CD4-positive, alpha-beta memory T cell (primary cell): ENCODE data around the gene CREB1. TPM values are rescaled to one million over a fixed set of nuclear protein-coding genes. Genes with fewer than 3 reads are reported as not detected.
A peak's percentile ranks its signal among the peaks of the same experiment; 100 is the strongest.

Experiments
- CTCF ChIA-PET: fragments of 350-600 bp; sonication (Branson Sonifier 250); formaldehyde crosslinking; loops from one replicate; lab custom pipeline; 2021; ENCODE audit warnings: inconsistent platforms; ENCODE audit not compliant: partially characterized antibody; lab: Charles Lee
- POLR2A ChIA-PET: fragments of 350-600 bp; sonication (Branson Sonifier 250); formaldehyde crosslinking; loops from one replicate; lab custom pipeline; 2021; ENCODE audit not compliant: partially characterized antibody; lab: Charles Lee
- DNase-seq, 5 donors: peaks; one replicate each; pipeline versions ENCODE4 v3.0.0 to v3.0.0-alpha.2; 2020 to 2022; ENCODE audit warnings: mixed read lengths in 1 of 5
- H3K27ac ChIP-seq: one replicate; pipeline ENCODE4 v1.7.0; 2013; ENCODE audit warnings: low read depth, low read length
- H3K27me3 ChIP-seq: 2 replicates; pipeline ENCODE4 v1.7.0; 2013; ENCODE audit warnings: mild to moderate bottlenecking, low read length, moderate library complexity; ENCODE audit not compliant: insufficient read depth
- H3K36me3 ChIP-seq: 2 replicates; pipeline ENCODE4 v1.7.0; 2013; ENCODE audit warnings: mild to moderate bottlenecking, low read length, moderate library complexity; ENCODE audit not compliant: insufficient read depth
- H3K4me1 ChIP-seq: 2 replicates; pipeline ENCODE4 v1.7.0; 2013; ENCODE audit warnings: mild to moderate bottlenecking, low read length, moderate library complexity; ENCODE audit not compliant: insufficient read depth
- H3K4me3 ChIP-seq, 2 donors: one replicate each; pipeline ENCODE4 v1.7.0; 2013; ENCODE audit warnings: low read length in 2 of 2, mild to moderate bottlenecking in 1 of 2
- H3K9me3 ChIP-seq, 2 donors: one replicate each; pipeline ENCODE4 v1.7.0; 2013; ENCODE audit warnings: low read length in 2 of 2, control low read depth in 1 of 2; ENCODE audit not compliant: control insufficient read depth in 1 of 2
- H3K27ac Mint-ChIP-seq, 7 donors: one replicate each; pipeline ENCODE4 v1.8.0; 2020 to 2021; ENCODE audit warnings: mixed read lengths in 7 of 7, mild to moderate bottlenecking in 6 of 7, inconsistent platforms in 3 of 7, moderate library complexity in 3 of 7
- H3K27me3 Mint-ChIP-seq, 2 donors: one replicate each; pipeline ENCODE4 v1.8.0; 2020 to 2021; ENCODE audit warnings: mixed read lengths in 2 of 2
- H3K36me3 Mint-ChIP-seq, 2 donors: one replicate each; pipeline ENCODE4 v1.8.0; 2020 to 2021; ENCODE audit warnings: mixed read lengths in 2 of 2, inconsistent platforms in 1 of 2, mild to moderate bottlenecking in 1 of 2
- H3K4me1 Mint-ChIP-seq, 4 donors: one replicate each; pipeline ENCODE4 v1.8.0; 2020 to 2021; ENCODE audit warnings: mixed read lengths in 4 of 4, mild to moderate bottlenecking in 1 of 4
- H3K4me3 Mint-ChIP-seq, 8 donors: one replicate each; pipeline ENCODE4 v1.8.0; 2020 to 2021; ENCODE audit warnings: mixed read lengths in 8 of 8, mild to moderate bottlenecking in 7 of 8, moderate library complexity in 6 of 8, inconsistent platforms in 3 of 8
- H3K9me3 Mint-ChIP-seq, 8 donors: one replicate each; pipeline ENCODE4 v1.8.0; 2020 to 2021; ENCODE audit warnings: mixed read lengths in 8 of 8, mild to moderate bottlenecking in 5 of 8, inconsistent platforms in 3 of 8, moderate library complexity in 1 of 8
- intact Hi-C: fragments of 100-400 bp; cut with micrococcal nuclease; formaldehyde crosslinking; loops from one replicate; pipeline ENCODE4 v1.15.1; 2023
- polyA plus RNA-seq, 2 donors: library from polyadenylated mRNA; unstranded; fragments of 300-500 nt; fragmentation: Illumina TruSeq; gene quantifications; one replicate each; pipeline ENCODE4 v1.2.3, GENCODE V29; 2021
- total RNA-seq, 2 experiments: library from RNA; stranded (reverse); gene quantifications; one replicate each; pipeline ENCODE4 v1.2.3, GENCODE V29; 2021

The CREB1 gene
- total and polyA plus RNA-seq, 4 experiments from 2014 or later, result 60.0 to 128 (median 102) TPM

GRCh38 chr2:207546822-207547221, 17.1 kb downstream of the CREB1 start:
- no peaks in the 10 kb centered on the region for H3K27me3 ChIP-seq
- POLR2A ChIA-PET, result interaction anchor here (1.2 to 6.9 kb wide), 2 partner anchors 16 to 79 kb away, joined by 4 to 42 read pairs; partner anchors contain the start of genes CREB1 and METTL21A
- H3K4me3 ChIP-seq, result no peak overlapping the region
- no peaks in the 10 kb centered on the region for H3K9me3 ChIP-seq
- CTCF ChIA-PET, result interaction anchor here (1.1 to 1.3 kb wide), 2 partner anchors 9 to 16 kb away, joined by 3 to 4 read pairs; no protein-coding TSS in a partner anchor
- Mint-ChIP-seq H3K36me3 (peaks cover 13 to 17% of the 10 kb centered on the region in 2 donors), H3K9me3 (no peaks in the 10 kb centered on the region), H3K4me3 (peak overlapping the region in 2 of 8 donors; percentile 4 to 35), H3K4me1 (peaks cover 55 to 83% (median 69%) of the 10 kb centered on the region in 4 donors), H3K27me3 (no peaks in the 10 kb centered on the region), H3K27ac (no peak overlapping the region)
- H3K36me3 ChIP-seq, result no peaks in the 10 kb centered on the region
- no peak for DNase-seq
- H3K27ac ChIP-seq, result no peak overlapping the region
- peaks cover 57% of the 10 kb centered on the region for H3K4me1 ChIP-seq
- intact Hi-C loops, result no loop called here

DNA sequence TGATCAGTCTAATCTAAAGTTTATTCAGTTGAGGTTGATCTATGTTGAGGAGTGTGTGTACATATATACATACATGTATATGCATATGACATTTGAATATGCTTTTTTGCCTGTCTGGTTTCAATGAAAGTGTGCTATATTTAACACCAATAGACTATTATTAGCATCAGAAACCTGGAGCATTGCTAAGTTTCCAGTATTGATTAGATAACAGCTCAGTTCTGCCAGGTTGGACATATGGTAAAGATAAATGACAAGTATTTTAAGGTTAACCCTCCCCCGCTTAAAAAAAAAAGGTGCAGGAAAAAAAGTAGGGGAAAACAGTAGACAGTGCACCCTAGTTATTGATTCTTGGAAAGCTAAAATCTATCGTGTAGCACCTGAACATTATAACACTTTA, 19.4 kb downstream of the CREB1 start:
- Histone ChIP-seq H3K36me3 (no peaks in the 10 kb centered on the region), H3K4me1 (peaks cover 44% of the 10 kb centered on the region), H3K9me3 (no peaks in the 10 kb centered on the region), H3K4me3 (no peak overlapping the region), H3K27ac (no peak overlapping the region), H3K27me3 (no peaks in the 10 kb centered on the region)
- Mint-ChIP-seq H3K9me3 (no peaks in the 10 kb centered on the region), H3K4me3 (no peak overlapping the region), H3K4me1 (peaks cover 48 to 70% (median 59%) of the 10 kb centered on the region in 4 donors), H3K27ac (peak overlapping the region in 5 of 7 donors; percentile 12 to 76 (median 25)), H3K36me3 (peaks cover 16 to 20% of the 10 kb centered on the region in 2 donors), H3K27me3 (no peaks in the 10 kb centered on the region)
- intact Hi-C loops, result no loop called here
- ChIA-PET CTCF (interaction anchor here (1.1 to 1.5 kb wide), 2 partner anchors 40 to 76 kb away, joined by 4 read pairs; partner anchors contain the start of gene METTL21A), POLR2A (interaction anchor here (1.4 to 6.9 kb wide), 2 partner anchors 16 to 19 kb away, joined by 3 to 42 read pairs; partner anchors contain the start of gene CREB1)
- no peak for DNase-seq

DNA sequence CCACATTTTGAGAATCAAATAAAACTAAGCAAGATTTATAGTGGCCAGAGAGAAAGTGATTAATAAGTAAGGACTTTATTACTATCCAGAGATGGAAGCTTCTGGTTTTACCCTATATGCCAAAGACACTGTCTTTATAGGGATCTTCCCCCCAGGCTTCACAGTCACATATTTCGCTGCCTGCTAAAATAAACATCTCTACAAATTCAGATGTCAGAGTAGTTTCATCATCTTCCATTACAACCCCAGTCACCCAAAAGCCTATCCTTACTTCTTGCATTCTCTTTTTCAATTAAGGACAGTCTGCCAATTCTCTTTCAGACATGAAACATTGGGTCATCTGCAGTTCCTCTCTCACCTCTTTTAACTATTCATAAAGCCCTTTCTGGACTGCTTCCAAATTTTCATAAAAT, 28.3 kb downstream of the CREB1 start:
- intact Hi-C loops, result no loop called here
- Mint-ChIP-seq H3K27ac (peak overlapping the region in 2 of 7 donors; percentile 3 to 52), H3K4me3 (no peak overlapping the region), H3K36me3 (peaks cover 50 to 66% of the 10 kb centered on the region in 2 donors), H3K4me1 (peaks cover 21 to 42% (median 29%) of the 10 kb centered on the region in 4 donors), H3K9me3 (no peaks in the 10 kb centered on the region), H3K27me3 (no peaks in the 10 kb centered on the region)
- no peak overlapping the region for H3K4me3 ChIP-seq
- no peak overlapping the region for H3K27ac ChIP-seq
- peaks cover 21% of the 10 kb centered on the region for H3K36me3 ChIP-seq
- H3K27me3 ChIP-seq, result no peaks in the 10 kb centered on the region
- POLR2A ChIA-PET, result no interaction called here
- DNase-seq, result no peak
- no peaks in the 10 kb centered on the region for H3K9me3 ChIP-seq
- CTCF ChIA-PET, result interaction anchor here (1.2 kb wide), 1 partner anchor 48 kb away, joined by 5 read pairs; no protein-coding TSS in a partner anchor
- H3K4me1 ChIP-seq, result peaks cover 3% of the 10 kb centered on the region

DNA sequence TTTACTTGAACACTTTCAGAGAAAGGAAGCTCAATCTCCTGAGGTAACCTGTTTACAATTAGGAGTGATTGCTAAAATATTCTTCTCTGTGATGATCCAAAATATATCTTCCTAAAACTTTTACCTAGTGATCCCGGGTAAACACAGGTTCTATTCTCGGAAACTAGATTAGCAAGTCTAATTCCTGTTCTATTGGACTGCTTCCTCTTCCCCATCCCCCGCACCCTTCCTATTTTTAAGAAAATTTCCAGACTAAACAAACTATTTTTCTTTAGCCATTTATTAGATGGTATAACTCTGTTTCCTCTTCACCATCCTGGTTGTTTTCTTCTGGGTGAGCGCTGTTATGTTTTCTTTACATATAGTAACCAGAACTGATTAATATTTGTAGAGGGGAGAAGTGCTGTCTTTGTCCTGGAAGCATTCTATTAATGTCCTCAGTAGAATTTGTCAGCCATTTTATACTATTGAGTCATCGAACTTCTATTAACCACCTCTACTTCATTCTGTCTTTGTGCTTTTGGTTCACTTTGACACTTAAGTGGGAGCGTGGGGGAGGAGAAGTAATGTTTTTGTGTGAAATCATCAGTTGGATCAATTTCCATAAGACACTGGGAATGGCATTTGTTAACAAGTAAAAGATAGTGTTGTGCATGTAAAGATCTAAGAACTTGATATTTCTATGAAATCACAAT, 31.8 kb downstream of the CREB1 start:
- no peaks in the 10 kb centered on the region for H3K9me3 ChIP-seq
- H3K4me3 ChIP-seq, result no peak overlapping the region
- no peak overlapping the region for H3K4me3 Mint-ChIP-seq
- H3K4me1 Mint-ChIP-seq, result peaks cover 28 to 42% (median 30%) of the 10 kb centered on the region in 4 donors
- no peaks in the 10 kb centered on the region for H3K4me1 ChIP-seq
- no peak overlapping the region for H3K27ac ChIP-seq
- peak overlapping the region in 2 of 7 donors; percentile 5 to 44 for H3K27ac Mint-ChIP-seq
- POLR2A ChIA-PET, result no interaction called here
- CTCF ChIA-PET, result no interaction called here
- no peak for DNase-seq
- H3K9me3 Mint-ChIP-seq, result no peaks in the 10 kb centered on the region
- intact Hi-C loops, result no loop called here
- peaks cover 58 to 73% of the 10 kb centered on the region in 2 donors for H3K36me3 Mint-ChIP-seq
- no peaks in the 10 kb centered on the region for H3K27me3 ChIP-seq
- no peaks in the 10 kb centered on the region for H3K27me3 Mint-ChIP-seq
- H3K36me3 ChIP-seq, result peaks cover 18% of the 10 kb centered on the region

GRCh38 chr2:207565736-207566500, 36.2 kb downstream of the CREB1 start:
- no peaks in the 10 kb centered on the region for H3K27me3 ChIP-seq
- no peak for DNase-seq
- H3K9me3 ChIP-seq, result no peaks in the 10 kb centered on the region
- no peak overlapping the region for H3K4me3 ChIP-seq
- H3K27me3 Mint-ChIP-seq, result no peaks in the 10 kb centered on the region
- intact Hi-C loops, result no loop called here
- CTCF ChIA-PET, result interaction anchor here (0.6 kb wide), 1 partner anchor 142 kb away, joined by 3 read pairs; no protein-coding TSS in a partner anchor
- H3K36me3 Mint-ChIP-seq, result peaks cover 57 to 72% of the 10 kb centered on the region in 2 donors
- H3K36me3 ChIP-seq, result peaks cover 27% of the 10 kb centered on the region
- H3K4me1 Mint-ChIP-seq, result peaks cover 18 to 30% (median 23%) of the 10 kb centered on the region in 4 donors
- no peaks in the 10 kb centered on the region for H3K9me3 Mint-ChIP-seq
- POLR2A ChIA-PET, result interaction anchor here (0.7 kb wide), 1 partner anchor 36 kb away, joined by 3 read pairs; the partner anchor contains the start of gene CREB1
- peak overlapping the region in 5 of 7 donors; percentile 15 to 73 (median 31) for H3K27ac Mint-ChIP-seq
- no peaks in the 10 kb centered on the region for H3K4me1 ChIP-seq
- no peak overlapping the region for H3K27ac ChIP-seq
- H3K4me3 Mint-ChIP-seq, result no peak overlapping the region

DNA sequence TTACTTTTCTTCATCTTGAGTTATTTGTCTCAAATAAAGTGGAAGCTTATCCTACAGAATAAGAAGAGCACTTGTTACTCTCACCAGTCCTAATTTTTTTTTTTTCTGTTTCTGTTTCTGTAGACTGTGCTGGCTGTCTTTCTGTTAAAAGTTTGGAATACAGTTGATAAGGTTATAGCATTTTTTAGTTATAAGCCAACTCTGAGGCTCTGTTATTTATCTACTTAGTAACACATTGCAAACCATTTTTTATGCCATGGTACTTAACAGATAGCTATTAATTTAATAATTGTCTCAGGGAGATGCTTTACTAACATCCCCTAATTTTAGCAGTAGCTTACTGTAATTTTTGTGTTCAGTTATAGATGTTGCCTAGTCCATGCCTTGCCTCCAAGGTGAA, 37.9 kb downstream of the CREB1 start:
- H3K4me3 Mint-ChIP-seq, result no peak overlapping the region
- peaks cover 26% of the 10 kb centered on the region for H3K36me3 ChIP-seq

More for the DNA sequence above, 37.9 kb downstream of the CREB1 start:
- H3K27ac Mint-ChIP-seq, result peak overlapping the region in 3 of 7 donors; percentile 17 to 66 (median 30)
- H3K36me3 Mint-ChIP-seq, result peaks cover 51 to 68% of the 10 kb centered on the region in 2 donors
- no peak for DNase-seq
- H3K9me3 Mint-ChIP-seq, result no peaks in the 10 kb centered on the region
- Histone ChIP-seq H3K27me3 (no peaks in the 10 kb centered on the region), H3K27ac (no peak overlapping the region), H3K4me1 (no peaks in the 10 kb centered on the region), H3K4me3 (no peak overlapping the region), H3K9me3 (no peaks in the 10 kb centered on the region)
- H3K4me1 Mint-ChIP-seq, result peaks cover 22 to 31% (median 24%) of the 10 kb centered on the region in 4 donors
- intact Hi-C loops, result no loop called here
- POLR2A ChIA-PET, result interaction anchor here (1.4 to 1.6 kb wide), 3 partner anchors 34 to 38 kb away, joined by 4 to 8 read pairs (median 4); partner anchors contain the start of gene CREB1
- CTCF ChIA-PET, result no interaction called here
- H3K27me3 Mint-ChIP-seq, result no peaks in the 10 kb centered on the region
